Chondrocyte (in vitro differentiated cells): ENCODE results near the gene SERPINB1. TPM values are rescaled to one million over a fixed set of nuclear protein-coding genes. Genes with fewer than 3 reads are reported as not detected.

Experiments used
- DNase-seq: peaks from one replicate; pipeline ENCODE4 v3.0.0; 2021; ENCODE audit warnings: mixed read lengths, low spot score
- H3K27ac Mint-ChIP-seq: one replicate; pipeline ENCODE4 v1.8.0; 2021; ENCODE audit warnings: mild to moderate bottlenecking, moderate library complexity, mixed read lengths; ENCODE audit not compliant: unreplicated experiment
- H3K27me3 Mint-ChIP-seq: 2 replicates; pipeline ENCODE4 v1.8.0; 2021; ENCODE audit warnings: low read depth, mixed read lengths
- H3K36me3 Mint-ChIP-seq: 2 replicates; pipeline ENCODE4 v1.8.0; 2021; ENCODE audit warnings: low read depth, mixed read lengths
- H3K4me1 Mint-ChIP-seq: 2 replicates; pipeline ENCODE4 v1.8.0; 2021; ENCODE audit warnings: low read depth, mild to moderate bottlenecking, mixed read lengths
- H3K4me3 Mint-ChIP-seq: one replicate; pipeline ENCODE4 v1.8.0; 2021; ENCODE audit warnings: mild to moderate bottlenecking, moderate library complexity, mixed read lengths; ENCODE audit not compliant: unreplicated experiment
- H3K9me3 Mint-ChIP-seq: 2 replicates; pipeline ENCODE4 v1.8.0; 2021; ENCODE audit warnings: low read depth, mixed read lengths
- total RNA-seq: library from RNA; stranded (reverse); gene quantifications from 3 replicates; pipeline ENCODE4 v1.2.1, GENCODE V29; 2021
- TF ChIP-seq, protein P1 (sequence below): fragments of 200-600 bp; sonication (generic); IDR thresholded peaks from 2 replicates; pipeline ENCODE4 v1.5.0; 2021; ENCODE audit warnings: antibody characterized with exemption, mild to moderate bottlenecking, moderate library complexity

SERPINB1 gene
- total RNA-seq, 1 donor from 2014 or later: 9.1 TPM

DNA sequence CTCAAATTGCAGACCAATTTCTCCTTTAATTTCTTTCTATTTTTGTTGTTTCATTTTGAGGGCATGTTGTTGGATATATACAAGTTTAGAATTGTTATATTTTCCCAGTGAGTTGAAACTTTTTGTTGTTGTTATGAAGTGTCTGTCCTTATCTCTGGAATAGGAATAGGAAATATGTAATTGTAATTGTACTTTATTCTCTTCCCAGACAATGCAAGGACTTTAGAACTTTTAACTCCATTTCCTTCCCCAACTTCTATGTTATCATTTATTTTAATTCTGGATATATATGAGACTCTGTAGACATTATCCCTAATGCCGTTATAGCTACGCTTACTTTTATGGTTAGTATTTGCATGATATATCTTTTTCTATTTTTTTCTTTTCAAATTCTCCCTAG lies 12.4 kb downstream of the SERPINB1 start:
- Mint-ChIP-seq H3K4me3 (no peak overlapping the region), H3K27ac (no peak overlapping the region)

DNA sequence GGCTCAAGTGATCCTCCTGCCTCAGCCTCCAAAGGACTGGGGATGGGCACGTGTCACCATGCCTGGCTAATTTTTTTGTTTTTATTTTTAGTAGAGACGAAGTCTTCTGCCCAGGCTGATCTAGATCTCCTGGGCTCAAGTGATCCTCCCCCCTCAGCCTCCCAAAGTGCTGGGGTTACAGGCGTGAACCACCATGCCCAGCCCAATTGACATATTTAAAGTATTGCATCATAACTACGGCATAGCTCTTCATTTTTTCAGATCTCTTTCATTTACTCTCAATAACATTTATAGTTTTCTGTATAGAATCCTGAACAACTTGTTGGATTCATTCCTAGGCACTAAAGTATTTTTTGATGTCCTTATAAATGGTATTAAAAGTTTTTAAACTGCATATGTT lies 13.0 kb downstream of the SERPINB1 start:
- Mint-ChIP-seq H3K36me3 (peaks cover 2% of the 10 kb centered on the region), H3K27me3 (no peaks in the 10 kb centered on the region), H3K4me3 (no peak overlapping the region), H3K9me3 (no peaks in the 10 kb centered on the region), H3K27ac (no peak overlapping the region), H3K4me1 (no peaks in the 10 kb centered on the region)
- TF ChIP-seq, protein P1, sequence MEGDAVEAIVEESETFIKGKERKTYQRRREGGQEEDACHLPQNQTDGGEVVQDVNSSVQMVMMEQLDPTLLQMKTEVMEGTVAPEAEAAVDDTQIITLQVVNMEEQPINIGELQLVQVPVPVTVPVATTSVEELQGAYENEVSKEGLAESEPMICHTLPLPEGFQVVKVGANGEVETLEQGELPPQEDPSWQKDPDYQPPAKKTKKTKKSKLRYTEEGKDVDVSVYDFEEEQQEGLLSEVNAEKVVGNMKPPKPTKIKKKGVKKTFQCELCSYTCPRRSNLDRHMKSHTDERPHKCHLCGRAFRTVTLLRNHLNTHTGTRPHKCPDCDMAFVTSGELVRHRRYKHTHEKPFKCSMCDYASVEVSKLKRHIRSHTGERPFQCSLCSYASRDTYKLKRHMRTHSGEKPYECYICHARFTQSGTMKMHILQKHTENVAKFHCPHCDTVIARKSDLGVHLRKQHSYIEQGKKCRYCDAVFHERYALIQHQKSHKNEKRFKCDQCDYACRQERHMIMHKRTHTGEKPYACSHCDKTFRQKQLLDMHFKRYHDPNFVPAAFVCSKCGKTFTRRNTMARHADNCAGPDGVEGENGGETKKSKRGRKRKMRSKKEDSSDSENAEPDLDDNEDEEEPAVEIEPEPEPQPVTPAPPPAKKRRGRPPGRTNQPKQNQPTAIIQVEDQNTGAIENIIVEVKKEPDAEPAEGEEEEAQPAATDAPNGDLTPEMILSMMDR: no peak
- DNase-seq: no peak

More for the DNA sequence above, 12.4 kb downstream of the SERPINB1 start:
- Mint-ChIP-seq H3K36me3 (peaks cover 2% of the 10 kb centered on the region), H3K9me3 (no peaks in the 10 kb centered on the region), H3K4me1 (no peaks in the 10 kb centered on the region), H3K27me3 (no peaks in the 10 kb centered on the region)
- DNase-seq: no peak
- TF ChIP-seq, protein P1: no peak

DNA sequence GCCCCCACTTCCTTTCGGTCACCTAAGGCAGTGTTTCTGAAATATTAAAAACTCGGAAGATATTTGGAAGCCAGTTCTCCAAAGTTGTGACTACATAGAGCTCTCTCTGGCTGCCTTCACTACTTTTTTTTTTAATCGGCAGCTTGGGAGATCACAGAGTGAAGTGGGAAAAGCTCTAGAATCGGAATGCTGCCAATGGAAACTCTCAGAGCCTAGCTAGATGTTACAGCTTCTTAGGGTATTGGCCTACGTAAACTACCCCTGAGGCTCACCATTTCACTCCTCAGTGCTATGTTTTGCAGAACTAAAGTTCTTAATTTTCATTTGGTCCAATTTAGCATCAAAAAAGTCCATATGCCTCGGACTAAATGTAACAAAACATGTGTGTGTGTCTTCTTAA lies 14.5 kb downstream of the SERPINB1 start:
- Mint-ChIP-seq H3K4me3 (no peak overlapping the region), H3K9me3 (no peaks in the 10 kb centered on the region), H3K27ac (no peak overlapping the region), H3K27me3 (no peaks in the 10 kb centered on the region), H3K36me3 (peaks cover 2% of the 10 kb centered on the region), H3K4me1 (no peaks in the 10 kb centered on the region)
- no peak for DNase-seq
- TF ChIP-seq, protein P1: no peak

DNA sequence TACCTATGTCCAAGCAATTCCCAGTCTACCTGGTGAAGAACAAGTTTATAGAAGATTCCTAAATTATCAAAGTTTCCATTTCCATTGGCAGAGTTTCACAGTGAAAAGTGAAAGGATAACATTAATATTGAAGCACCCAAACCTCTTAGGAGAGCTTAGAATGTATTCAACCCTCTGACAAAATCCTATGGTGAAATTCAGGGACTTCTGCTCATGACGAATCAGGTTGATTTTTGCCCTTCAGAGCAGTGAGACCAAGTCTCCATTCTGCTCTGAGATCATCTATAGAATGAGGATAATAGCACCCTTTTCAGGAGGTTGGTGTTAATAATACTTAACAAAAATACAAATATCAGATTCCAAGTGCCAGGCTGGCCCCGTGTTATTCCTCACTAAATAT lies 15.5 kb downstream of the SERPINB1 start:
- Mint-ChIP-seq H3K27me3 (no peaks in the 10 kb centered on the region), H3K27ac (no peak overlapping the region), H3K36me3 (peaks cover 2% of the 10 kb centered on the region), H3K4me3 (no peak overlapping the region), H3K9me3 (no peaks in the 10 kb centered on the region), H3K4me1 (no peaks in the 10 kb centered on the region)
- TF ChIP-seq, protein P1: no peak
- DNase-seq: no peak

DNA sequence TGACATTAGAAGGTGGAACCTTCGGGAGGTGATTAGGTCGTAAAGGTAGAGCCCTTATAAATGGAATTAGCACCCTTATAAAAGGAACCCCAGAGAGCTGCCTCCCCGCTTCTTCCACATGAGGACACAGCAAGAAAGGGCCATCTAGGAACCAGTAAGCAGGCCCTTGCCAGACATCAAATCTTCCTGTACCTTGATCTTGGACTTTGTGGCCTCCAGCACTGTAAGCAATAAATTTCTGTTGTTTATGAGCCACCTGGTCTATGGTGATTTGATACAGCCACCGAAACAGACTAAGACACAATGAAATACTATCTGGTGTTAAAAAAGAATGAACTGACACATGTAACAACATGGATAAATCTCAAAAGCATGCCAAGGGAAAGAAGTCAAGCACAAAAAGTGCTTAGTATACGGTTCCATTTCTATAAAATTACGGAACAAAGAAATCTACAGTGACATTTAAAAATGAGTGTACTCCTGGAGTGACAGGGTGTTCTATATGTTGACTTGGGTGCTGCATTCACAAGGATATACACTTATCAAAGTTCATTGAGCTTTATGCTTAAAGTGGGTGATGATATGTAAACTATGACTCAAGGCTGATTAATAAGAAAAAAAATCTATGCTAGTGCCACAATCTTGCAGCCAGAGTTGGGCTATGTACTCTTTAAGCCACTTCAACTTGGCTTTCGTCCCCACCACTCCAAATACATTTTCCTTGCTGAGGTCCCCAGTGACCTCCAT lies 18.4 kb downstream of the SERPINB1 start:
- Mint-ChIP-seq H3K27me3 (no peaks in the 10 kb centered on the region), H3K4me1 (peaks cover 18% of the 10 kb centered on the region), H3K36me3 (no peaks in the 10 kb centered on the region), H3K4me3 (no peak overlapping the region), H3K9me3 (no peaks in the 10 kb centered on the region), H3K27ac (no peak overlapping the region)
- TF ChIP-seq, protein P1: no peak
- DNase-seq: no peak
